Keratinocyte (primary cell): Measurements from ENCODE around the gene AP1M1. TPM values are rescaled to one million over a fixed set of nuclear protein-coding genes. Genes with fewer than 3 reads are reported as not detected.

Source experiments
- DNase-seq: peaks from one replicate; pipeline ENCODE4 v3.0.0-alpha.2; 2011; ENCODE audit warnings: low read depth, missing footprints, low spot score
- FAIRE-seq: peaks from 2 replicates; lab custom pipeline; 2011; peaks lifted over from hg19 to GRCh38; lab: Jason Lieb, UNC
- H2AFZ ChIP-seq: 2 replicates; pipeline ENCODE4 v1.6.0; 2012; ENCODE audit warnings: low read length, control low read depth, inconsistent platforms; ENCODE audit not compliant: control insufficient read depth
- H3K27ac ChIP-seq: 2 replicates; pipeline ENCODE4 v1.5.1; 2011; ENCODE audit warnings: low read length; ENCODE audit not compliant: control insufficient read depth, insufficient read depth
- H3K27me3 ChIP-seq: 3 replicates; pipeline ENCODE4 v1.6.0; 2011; ENCODE audit warnings: low read length; ENCODE audit not compliant: control insufficient read depth, insufficient read depth; ENCODE audit errors: extremely low read depth
- H3K36me3 ChIP-seq, 2 experiments: 2 replicates in 1 of 2; 3 replicates in 1 of 2; pipeline ENCODE4 v1.5.1; 2011; ENCODE audit warnings: low read length in 2 of 2, mild to moderate bottlenecking in 1 of 2; ENCODE audit not compliant: control insufficient read depth in 2 of 2, insufficient read depth in 2 of 2; ENCODE audit errors: extremely low read depth in 1 of 2
- H3K4me1 ChIP-seq: 3 replicates; pipeline ENCODE4 v1.5.1; 2011; ENCODE audit warnings: low read length; ENCODE audit not compliant: control insufficient read depth, insufficient read depth; ENCODE audit errors: extremely low read depth
- H3K4me2 ChIP-seq: 3 replicates; pipeline ENCODE4 v1.6.0; 2011; ENCODE audit warnings: low read depth, low read length; ENCODE audit not compliant: control insufficient read depth, insufficient read depth; ENCODE audit errors: extremely low read depth
- H3K4me3 ChIP-seq, 3 experiments: fragments of 200-600 bp in 1 of 3; sonication (generic) in 1 of 3; 2 replicates in 2 of 3; 3 replicates in 1 of 3; pipeline ENCODE4 v1.5.1; 2011 to 2016; ENCODE audit warnings: low read length in 3 of 3, mild to moderate bottlenecking in 3 of 3, control low read depth in 2 of 3, inconsistent platforms in 1 of 3, low read depth in 1 of 3, mixed read lengths in 1 of 3, mixed run types in 1 of 3, moderate library complexity in 1 of 3; ENCODE audit not compliant: control insufficient read depth in 2 of 3, insufficient read depth in 2 of 3; ENCODE audit errors: extremely low read depth in 1 of 3
- H3K79me2 ChIP-seq: 2 replicates; pipeline ENCODE4 v1.6.0; 2012; ENCODE audit warnings: low read length; ENCODE audit not compliant: control insufficient read depth, insufficient read depth
- H3K9ac ChIP-seq: 3 replicates; pipeline ENCODE4 v1.6.0; 2011; ENCODE audit warnings: low read length; ENCODE audit not compliant: control insufficient read depth, insufficient read depth; ENCODE audit errors: extremely low read depth
- H3K9me1 ChIP-seq: 3 replicates; pipeline ENCODE4 v1.6.0; 2011; ENCODE audit warnings: low read length; ENCODE audit not compliant: control insufficient read depth, insufficient read depth; ENCODE audit errors: extremely low read depth
- H3K9me3 ChIP-seq: 2 replicates; pipeline ENCODE4 v1.5.1; 2012; ENCODE audit warnings: low read depth, low read length; ENCODE audit not compliant: control insufficient read depth
- H4K20me1 ChIP-seq: 3 replicates; pipeline ENCODE4 v1.6.0; 2011; ENCODE audit warnings: low read length; ENCODE audit not compliant: control insufficient read depth, insufficient read depth; ENCODE audit errors: extremely low read depth
- CTCF ChIP-seq, 3 experiments: IDR thresholded peaks in 1 of 3; conservative IDR thresholded peaks in 1 of 3; optimal IDR thresholded peaks in 1 of 3; 2 replicates in 2 of 3; 3 replicates in 1 of 3; pipeline versions ENCODE3 to v1.5.1; 2011; ENCODE audit warnings: low read length in 3 of 3, mild to moderate bottlenecking in 3 of 3, moderate library complexity in 2 of 3, control low read depth in 1 of 3, inconsistent platforms in 1 of 3; ENCODE audit not compliant: insufficient read depth in 2 of 3; ENCODE audit errors: extremely low read depth in 1 of 3
- EZH2 ChIP-seq: IDR thresholded peaks from one replicate; pipeline ENCODE4 v1.6.1; 2012; ENCODE audit warnings: inconsistent platforms, mild to moderate bottlenecking, low read length, moderate library complexity
- dilution Hi-C: fragments of 300-500 bp; cut with MboI; formaldehyde crosslinking; loops from one replicate; pipeline ENCODE4 v1.7.0; 2020; ENCODE audit warnings: low sequenced_read_pairs; ENCODE audit not compliant: extremely low pct_ligation_motif_present
- polyA plus RNA-seq, 5 experiments: library from polyadenylated mRNA; depleted of rRNA in 3 of 5; stranded (reverse) in 3 of 5; stranded (forward) in 1 of 5; unstranded in 1 of 5; fragments of >200 nt; gene quantifications; 1 replicate in 1 of 5; 2 replicates in 3 of 5; 3 replicates in 1 of 5; pipeline versions ENCODE4 v1.2.1 to v1.2.3, GENCODE V29; 2011 to 2012; ENCODE audit warnings: missing spikeins in 2 of 5, low read depth in 1 of 5, low replicate concordance in 1 of 5

The AP1M1 gene
- polyA plus RNA-seq, 1 donor (not counting 4 experiments of a cell fraction or from before 2014, with no cell fraction given) = 27.7 TPM

DNA sequence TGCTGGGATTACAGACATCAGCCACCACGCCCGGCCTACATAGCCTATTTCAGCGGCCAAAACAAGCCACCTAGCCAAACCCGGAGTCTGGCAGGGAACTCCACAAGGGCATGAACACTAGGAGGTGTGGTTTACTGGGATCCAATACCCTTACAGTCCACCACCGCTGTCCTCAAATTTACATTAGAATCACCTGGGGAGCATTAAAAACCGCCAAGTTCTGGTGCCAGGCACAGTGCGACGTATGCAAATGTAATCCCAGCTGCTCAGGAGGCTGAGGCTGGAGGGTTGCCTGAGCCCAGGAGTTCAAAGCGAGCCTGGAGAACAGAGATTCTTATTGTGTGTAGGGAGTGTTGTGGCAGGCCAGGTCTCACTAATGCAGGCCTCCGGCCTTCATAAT lies 4.2 kb upstream of the AP1M1 start:
- peaks cover 8% of the 10 kb centered on the region for H3K4me1 ChIP-seq
- H2AFZ ChIP-seq = no peak overlapping the region
- no peak for TF ChIP-seq CTCF (optimal IDR thresholded peaks at IDR 0.05 in 1 of 3, IDR thresholded peaks at IDR 0.05 in 1 of 3, conservative IDR thresholded peaks at IDR 0.05 in 1 of 3; ENCODE audit: extremely low read depth in 1 of 3, insufficient read depth in 2 of 3, low read length in 3 of 3)
- TF ChIP-seq EZH2 = no peak
- peaks cover 18 to 19% of the 10 kb centered on the region in 2 experiments for H3K36me3 ChIP-seq
- dilution Hi-C loops = no loop called here
- no peak overlapping the region for H3K27ac ChIP-seq
- H3K9me1 ChIP-seq = no peaks in the 10 kb centered on the region
- DNase-seq (no peak), FAIRE-seq (no peak)
- no peak overlapping the region for H3K4me2 ChIP-seq
- no peak overlapping the region for H3K9ac ChIP-seq
- no peaks in the 10 kb centered on the region for H3K9me3 ChIP-seq
- no peak overlapping the region for H3K4me3 ChIP-seq
- H3K79me2 ChIP-seq = peaks cover 14% of the 10 kb centered on the region
- no peaks in the 10 kb centered on the region for H3K27me3 ChIP-seq
- no peaks in the 10 kb centered on the region for H4K20me1 ChIP-seq

GRCh38 chr19:16197188-16197621 lies 506 bp upstream of the AP1M1 start:
- Histone ChIP-seq H3K36me3 (peaks cover 8 to 10% of the 10 kb centered on the region in 2 experiments), H3K27me3 (no peaks in the 10 kb centered on the region), H4K20me1 (peaks cover 2% of the 10 kb centered on the region), H3K79me2 (peaks cover 34% of the 10 kb centered on the region), H3K27ac (peak overlapping the region; percentile 55), H2AFZ (peak overlapping the region; percentile 90), H3K9ac (peak overlapping the region; percentile 60), H3K4me2 (peak overlapping the region; percentile 95), H3K9me1 (peaks cover 3% of the 10 kb centered on the region), H3K9me3 (no peaks in the 10 kb centered on the region), H3K4me1 (peaks cover 24% of the 10 kb centered on the region), H3K4me3 (peak overlapping the region; percentile 78 to 98 (median 86))
- no peak for DNase-seq
- TF ChIP-seq CTCF (optimal IDR thresholded peaks at IDR 0.05 in 1 of 3, IDR thresholded peaks at IDR 0.05 in 1 of 3, conservative IDR thresholded peaks at IDR 0.05 in 1 of 3; ENCODE audit: extremely low read depth in 1 of 3, insufficient read depth in 2 of 3, low read length in 3 of 3) (no peak), EZH2 (no peak)
- FAIRE-seq = no peak
- dilution Hi-C loops = no loop called here
